Activated T-helper 1 cell treated with Interleukin-2 at 50 U/mL for 16 hours (primary cell): Measurements from ENCODE around the gene EEIG1.

ENCODE experiments used
- DNase-seq: peaks from one replicate; pipeline ENCODE4 v3.0.0-alpha.2; 2020; ENCODE audit warnings: low read depth

Gene EEIG1

DNA sequence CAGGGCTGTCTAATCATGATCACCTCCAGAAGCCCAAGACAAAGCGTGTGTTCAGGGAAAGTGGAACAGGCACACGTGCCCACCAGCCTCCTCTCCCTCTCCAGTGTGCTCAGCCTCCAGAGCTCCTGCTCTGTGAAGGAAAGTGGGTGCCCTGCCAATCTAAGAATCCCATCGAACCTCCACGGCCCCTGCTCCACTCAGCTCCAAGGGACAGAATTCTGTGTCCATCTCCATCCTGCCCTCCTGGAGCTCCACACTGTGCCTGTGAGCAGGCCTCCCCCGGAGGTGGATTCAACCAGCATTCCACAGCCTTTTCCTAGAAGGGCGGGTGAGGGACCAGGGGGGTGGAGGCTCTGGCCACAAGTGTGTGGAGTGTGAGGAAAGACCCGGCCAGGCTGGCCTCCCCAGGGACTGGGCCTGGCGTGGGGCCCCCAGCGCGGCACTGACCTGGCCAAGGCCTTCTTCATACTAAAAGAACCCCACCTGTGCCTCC, 6.0 kb downstream of the EEIG1 start:
- no peak for DNase-seq

DNA sequence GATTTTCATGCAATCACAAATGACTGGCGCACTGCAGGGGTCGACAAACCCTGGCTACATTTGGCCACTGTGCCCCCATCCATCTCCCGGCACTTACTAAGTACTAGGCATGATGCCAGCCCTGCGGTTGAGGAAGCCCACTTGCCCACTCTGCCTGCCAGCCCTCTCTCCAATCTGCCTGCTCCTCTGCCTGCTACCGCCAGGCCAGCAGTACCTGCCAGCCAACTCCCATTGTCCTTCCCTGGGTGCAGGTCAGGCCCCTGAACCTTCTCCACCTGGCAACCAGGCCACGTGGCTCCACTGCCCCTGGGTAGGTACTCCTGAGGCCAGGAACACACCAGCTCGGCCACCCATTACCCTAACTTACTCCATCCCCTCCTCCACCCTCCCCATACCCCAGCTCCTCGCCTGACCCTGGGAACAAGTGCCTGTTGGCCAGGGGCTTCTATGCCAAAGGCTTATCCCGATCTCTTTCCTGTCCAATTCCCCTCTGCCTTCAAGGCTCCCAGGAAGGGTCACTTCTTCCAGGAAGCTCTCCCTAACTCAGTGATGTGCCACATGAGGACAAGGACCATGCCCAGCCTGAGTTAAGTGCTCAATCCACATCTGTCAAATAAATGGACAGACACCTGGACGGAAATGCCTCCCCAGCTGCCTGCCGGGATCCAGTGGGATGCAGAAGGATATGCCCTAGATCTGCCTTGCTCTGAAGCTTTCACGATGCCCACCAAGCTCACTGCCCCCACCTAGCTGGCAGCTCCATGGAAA, 6.6 kb downstream of the EEIG1 start:
- DNase-seq, result no peak

DNA sequence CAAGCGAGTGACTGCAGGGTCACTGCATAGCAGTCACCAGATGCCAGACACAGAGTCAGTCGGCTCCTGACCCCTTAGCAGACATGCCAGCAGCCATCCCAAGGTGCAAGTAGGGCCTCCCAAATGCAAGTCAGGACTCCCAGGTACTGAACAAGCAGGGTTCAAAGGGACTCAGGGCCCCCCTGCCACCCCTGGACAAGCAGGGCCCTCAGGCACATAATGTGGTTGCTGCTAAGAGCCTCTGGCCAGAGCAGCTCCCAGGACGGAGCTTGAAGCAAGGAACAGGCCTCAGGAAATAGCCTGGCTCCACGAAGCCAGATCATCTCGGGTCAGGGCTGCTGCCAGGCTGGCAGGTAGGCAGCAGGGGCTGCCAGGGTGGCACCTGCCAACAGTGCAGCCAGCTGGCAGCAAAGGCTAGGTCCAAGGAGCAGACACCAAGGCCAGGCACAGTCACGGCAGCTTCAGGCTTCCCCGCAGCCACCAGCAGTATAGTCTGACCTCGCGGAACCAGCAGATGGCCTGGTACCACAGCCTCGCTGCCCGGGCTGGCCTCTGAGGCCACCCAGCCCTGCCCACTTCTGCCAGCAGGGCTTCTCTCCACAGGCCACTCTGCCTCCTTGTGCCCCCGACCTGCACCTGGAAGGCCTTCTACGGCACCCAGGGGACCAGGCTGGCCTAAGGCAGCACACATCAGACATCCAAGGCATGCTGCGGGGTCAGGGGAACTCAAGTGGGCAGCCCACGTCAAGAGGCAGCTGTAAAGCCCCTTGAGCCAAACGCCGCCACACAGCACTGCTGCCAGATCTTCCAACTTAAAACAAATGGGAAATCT, 7.4 kb downstream of the EEIG1 start:
- no peak for DNase-seq

DNA sequence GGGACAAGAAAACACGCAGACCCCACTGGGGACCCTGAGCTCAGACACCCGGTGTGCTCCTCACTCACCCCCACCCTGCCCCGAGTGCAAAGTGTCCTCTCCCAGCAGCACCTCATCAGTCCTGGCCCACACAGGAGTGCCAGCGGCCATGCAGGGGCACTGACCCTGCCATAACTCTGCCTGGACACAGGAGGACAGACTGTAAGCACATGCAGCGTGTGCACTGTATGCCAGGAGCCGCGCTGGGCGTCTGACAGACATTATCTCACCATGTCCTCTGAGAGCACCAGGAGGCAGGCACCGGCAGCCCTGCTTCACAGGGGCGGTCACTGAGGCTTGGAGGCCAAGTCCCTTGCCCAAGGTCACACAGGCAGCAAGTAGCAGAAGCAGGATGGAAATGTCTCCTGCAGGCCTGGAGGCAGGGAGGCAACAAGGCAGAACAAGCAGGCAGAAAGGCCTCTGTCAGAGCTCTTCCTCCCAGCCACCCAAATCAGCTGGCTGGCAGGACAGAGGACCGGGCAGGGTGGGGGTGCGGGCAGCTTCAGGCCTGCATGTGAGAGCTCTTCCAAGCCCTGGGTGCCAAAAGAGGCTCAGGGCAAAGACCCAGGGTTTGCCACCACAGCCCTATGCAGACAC, 8.4 kb downstream of the EEIG1 start:
- no peak for DNase-seq

DNA sequence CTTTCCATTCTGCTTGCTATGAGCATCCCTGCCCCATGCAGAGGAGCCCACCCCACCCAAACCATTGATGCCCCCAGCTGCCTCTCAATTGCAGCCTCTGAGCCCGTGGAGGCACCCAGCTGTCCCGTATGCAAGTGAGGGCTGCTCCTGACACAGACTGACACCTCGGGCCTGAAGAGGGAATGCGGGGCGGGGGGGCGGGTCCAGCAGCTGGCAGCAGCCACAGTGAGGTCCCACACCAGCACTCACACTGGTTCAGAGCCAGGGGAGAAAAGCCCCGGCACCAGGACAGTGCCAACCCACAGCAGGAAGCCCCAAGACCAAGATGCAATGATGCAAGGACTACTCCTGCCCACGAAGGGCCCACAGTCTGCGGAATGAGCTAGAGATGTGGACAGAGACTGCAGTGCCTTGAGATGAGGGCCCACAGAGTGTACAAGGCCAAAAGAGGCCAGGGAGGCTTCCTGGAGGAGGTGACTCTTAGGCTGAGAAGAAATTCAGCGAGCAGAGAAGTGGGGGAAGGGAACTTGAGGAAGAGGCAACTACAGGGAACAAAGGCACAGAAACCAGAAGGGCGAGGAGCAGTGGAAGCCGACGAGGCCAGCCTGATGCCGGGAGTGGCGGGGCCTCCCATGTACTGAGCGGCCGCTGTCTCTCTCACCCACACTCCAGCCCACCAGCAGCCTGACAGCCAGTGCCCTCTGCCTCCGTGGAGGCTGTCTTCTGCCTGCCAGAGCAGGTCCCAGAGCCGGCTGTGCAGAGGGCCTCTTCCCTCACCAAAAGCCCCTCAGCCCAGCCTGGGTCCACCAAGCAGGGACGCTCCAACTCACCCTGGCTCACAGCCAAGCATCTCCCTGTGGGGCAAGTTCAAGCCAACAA, 9.2 kb downstream of the EEIG1 start:
- no peak for DNase-seq

DNA sequence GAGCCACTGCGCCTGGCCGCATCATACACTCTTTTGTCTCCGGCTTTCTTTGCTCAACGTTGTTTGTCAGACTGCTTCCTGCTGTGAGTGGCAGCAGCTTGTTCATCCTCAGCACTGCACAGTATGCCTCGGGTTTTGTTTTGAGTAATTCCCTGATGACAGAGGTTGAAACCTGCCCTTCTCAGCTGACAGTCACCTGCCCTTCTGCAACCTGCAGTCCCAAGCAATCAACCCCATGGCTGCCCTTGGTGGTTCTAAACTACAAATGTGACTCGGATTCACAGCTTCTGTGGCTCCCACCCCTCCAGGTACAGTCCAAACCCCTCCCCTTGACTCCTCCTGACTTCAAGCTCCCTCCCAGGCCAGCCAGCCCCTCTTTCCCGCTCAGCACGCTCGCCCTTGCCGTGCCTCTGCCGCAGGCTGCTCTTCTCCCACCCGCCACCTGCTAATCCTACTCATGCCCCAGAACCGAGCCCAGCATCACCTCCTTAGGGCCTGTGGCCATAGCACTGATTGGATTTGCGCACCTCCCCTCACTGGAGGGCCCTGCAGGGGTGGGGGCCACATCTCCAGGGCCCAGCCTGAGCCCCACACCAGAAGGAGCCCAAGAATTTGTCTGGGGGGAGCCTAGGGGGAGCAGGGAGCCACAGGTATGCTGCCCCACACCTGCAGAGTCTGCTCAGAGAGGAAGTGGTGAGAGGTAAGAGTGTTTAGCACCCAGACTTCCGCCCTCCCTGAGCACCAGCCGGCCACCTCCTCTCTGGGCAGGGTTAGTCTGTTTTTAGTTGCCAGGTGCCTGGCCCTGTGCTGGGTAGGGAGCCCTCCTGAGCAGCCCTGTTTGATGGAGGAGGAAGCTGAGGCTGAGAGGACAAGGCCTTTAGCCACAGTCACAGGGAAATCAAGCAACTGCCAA, 10.1 kb downstream of the EEIG1 start:
- DNase-seq, result peak; percentile 53

DNA sequence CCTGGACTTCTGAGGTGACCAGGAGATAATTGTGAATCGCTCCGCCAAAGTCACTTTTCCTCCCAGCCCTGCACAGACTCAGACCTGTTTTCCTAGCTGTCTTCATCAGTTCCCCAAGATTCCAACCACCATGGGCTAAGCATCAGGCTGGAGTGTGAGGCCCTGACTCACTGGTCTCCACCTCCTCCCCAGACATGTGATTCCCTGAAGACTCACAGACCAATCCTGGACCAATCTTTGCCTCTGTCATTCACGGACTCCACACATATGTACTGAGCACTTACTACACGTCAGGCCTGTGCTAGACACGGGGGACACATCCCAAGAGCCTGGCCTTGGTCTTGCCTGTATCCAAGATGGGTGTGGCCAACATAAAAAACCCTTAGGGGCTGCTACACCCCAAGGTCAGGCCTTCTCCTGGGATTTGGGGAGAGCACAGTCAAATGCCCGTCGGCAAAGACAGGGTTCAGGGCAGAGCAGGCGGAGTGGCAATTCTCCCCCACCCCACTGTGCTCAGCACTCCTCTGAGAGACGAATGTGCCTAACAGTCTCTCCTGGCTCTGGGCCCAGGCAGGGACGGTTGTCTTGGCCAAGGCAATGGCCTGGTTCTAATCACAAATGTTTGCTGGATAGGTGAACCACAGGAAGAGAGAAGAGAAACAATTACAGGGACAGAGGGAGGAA, 11.9 kb downstream of the EEIG1 start:
- DNase-seq, result no peak

DNA sequence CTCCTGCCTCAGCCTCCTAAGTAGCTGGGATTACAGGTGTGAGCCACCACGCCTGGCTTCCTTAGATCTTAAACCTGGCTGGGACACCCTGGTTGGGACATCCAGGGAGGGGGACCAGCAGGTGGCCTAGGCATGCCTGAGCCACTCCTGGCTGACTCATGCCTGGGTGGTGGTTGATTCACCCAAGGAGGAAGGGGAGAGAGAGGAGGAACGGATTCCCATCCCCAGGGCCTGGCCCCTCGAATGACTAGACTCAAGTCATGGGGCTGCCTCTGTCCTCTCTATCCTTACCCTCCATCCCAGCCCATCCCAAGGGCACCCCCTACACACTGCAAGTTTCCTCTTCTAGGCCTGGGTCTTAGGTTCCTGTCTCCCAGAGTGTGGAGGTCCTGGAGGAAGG, 12.7 kb downstream of the EEIG1 start:
- DNase-seq, result no peak

DNA sequence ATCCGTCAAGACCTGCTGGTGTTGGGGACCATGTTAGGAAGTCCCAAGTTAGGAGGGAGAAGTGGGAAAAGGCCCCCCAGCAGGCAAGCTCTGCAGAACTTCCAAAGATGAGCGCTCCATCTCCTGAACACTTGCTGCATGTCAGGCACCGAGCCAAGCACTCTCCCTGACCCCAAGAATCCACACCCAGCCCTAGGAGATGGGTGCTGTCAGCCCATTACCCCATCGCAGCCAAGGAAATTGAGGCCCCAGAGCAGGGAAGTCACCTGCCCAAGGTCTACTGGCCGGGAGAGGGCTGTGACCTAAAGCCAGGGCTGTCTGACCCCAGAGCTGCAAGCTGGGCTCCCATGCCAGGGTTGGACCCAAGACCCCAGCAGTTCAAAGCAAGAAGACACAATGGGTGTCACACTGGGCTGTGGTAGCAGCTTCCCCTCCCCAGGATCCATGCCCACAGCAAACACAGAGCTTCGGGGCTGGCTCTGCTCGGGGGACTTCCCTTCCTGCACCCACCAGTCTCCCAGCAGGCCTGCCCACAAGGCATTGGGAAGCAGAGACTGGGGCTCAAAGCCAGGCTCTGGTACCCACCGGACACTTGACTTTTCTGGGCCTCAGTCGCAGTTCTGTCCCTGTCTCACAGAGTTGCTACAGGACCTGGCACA, 13.5 kb downstream of the EEIG1 start:
- DNase-seq, result no peak

DNA sequence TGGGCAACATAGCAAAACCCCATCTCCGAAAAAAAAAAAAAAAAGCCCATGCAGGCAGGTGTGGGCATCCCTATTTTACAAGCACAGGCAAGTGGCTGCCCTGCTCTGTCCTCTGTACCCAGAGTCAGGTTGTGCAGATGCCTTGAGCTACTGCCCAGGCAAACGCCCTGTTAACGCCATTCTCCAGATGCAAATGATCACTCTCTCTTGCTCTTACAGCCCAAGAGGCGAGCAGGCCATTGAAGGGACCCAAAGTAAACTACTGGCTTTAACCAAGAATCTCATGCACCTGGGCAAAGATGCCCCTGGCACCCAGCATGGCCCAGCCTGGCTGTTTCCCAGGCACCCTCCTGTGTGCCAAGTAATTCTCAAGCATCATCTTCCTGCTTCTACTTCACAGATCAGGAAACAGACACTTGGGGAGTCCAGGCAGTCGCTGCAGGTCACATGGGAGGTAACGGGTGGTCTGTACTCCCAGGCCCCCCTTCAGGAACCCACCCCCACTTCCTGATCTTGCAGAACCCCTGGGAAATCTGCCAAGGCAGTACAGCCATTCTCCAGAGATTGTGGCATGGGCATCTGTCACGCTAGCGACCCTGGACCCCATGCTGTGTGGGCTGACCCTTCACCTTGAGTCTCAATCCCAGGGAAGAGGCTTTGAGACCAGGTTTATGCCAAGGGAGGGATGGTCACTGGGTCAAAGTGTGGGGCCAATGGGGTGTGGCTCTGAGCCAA, 14.2 kb downstream of the EEIG1 start:
- no peak for DNase-seq

DNA sequence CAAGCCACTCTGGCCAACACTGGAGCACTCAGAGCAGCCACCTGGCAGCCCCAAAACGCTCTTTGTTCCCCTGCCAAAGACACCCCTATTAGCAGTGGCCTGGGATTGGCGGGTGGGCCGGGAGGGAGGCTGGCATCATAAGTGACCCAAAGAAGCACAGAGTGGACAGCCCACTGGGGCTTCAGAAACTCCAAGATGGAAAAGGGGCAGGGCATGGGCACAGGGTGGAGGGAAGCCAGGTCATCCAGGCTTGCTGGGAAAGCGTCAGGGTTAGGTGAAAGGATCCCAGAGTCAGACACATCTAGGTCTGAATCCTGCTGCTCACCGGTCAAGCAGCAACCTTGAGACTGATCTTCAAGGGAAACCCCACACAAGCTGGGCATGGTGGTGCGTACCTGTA, 14.8 kb downstream of the EEIG1 start:
- DNase-seq, result no peak

DNA sequence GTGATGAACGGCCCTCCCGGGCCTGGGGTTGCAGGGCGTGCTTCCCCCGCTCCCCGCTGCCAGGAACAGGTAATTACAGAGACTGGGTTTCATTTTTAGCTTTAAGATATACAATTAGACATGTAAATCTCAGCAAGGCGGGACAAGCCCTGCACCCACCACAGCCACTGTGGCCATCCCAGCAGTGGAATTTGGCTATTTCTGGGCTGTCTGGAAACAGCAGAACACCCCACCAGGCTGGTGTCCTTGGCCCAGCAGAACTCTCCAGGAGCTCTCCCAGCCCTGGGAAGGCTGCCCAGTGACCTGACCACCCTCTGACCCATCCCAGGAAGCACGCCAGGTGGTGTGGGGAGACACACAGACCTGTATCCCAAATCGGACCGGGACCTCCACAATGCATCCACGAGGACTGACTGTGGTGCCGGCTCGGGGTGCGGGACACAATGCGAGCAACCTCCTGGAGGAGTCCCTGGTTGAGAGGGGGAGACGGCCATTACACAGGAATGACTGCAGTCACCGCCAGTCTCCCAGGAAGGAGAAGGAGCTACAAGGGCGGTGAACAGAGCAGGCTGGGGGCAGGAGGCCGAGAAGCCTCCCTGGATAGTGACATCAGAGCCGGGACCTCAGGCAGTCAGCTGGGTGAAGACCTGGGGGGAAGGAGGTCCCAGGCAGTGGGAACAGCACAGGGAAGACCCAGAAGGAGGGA, 17.3 kb downstream of the EEIG1 start:
- DNase-seq, result no peak

DNA sequence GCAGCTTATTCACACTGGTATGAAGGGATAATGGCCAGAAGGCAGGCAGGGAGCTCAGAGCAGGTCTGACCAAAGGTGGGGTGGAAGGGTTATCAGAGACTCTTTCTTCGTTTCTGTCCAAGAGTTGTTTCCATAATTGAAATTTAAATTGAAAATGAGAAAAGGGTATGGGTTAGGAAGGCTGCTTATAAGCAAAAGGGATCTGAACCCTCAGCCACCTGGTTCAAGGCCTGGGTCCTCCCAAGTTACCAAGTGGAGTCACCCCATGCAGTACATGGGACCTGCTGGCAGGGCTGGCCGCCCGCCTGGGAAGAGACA, 17.8 kb downstream of the EEIG1 start:
- DNase-seq, result no peak

DNA sequence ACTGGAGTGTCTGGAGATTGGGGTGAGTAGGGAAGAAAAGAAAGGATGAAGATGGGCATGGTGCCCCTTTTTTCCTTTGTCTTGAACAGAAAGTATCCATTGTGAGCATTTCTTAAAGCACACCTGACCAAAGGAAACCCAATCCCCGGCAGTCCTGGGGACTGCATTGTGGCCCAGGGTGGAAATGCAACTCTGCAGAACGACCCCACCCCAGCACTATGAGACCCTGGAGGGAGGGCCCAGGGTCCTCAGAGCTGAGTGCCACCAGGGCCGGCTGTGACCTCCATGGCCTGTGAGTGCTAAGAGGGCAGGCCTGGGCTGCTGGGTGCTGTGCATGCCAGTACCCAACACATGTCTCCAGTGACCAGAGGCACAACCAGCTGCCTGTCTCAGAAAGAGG, 18.5 kb downstream of the EEIG1 start:
- no peak for DNase-seq

DNA sequence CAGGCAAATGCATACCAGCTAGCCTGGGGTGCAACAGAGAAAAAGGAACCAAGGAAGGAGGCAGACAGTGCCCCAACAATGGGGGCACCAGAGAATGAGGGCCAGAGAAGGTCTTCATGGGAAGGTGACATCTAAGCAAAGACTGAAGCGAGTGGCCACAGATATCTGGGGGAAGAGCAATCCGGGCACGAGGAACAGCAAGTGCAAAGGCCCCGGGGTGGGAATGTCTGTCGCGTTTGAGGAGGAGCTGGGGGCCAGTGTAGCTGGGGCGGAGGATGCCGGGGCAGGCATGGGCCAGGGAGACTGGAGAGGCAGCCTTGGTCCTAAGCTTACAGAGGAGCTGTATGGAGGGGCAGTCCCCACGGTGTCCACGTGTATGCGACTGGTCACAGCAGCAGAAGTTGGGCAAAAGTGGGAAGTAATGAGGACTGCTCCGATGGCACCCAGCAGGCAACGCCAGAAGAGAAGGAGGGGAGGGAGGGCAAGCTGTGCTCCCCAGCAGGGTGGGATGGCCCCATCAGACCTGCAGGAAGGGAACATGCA, 19.1 kb downstream of the EEIG1 start:
- no peak for DNase-seq

DNA sequence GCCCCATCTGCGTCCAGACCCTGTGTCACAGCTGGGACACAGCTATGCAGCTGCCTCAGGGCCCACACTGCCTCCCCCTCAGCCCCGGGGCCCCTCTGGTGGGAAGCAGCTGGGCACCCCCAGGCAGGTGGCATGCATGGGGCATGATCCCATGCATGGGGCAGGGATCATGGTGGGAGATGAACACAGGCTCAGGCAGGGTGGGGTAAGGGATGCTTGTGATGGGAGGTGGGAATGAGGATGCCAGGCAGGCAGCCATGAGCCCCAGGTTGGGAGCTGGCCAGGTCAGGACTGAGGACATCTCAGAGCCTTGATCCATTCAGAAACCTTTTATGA, 19.7 kb downstream of the EEIG1 start:
- no peak for DNase-seq

DNA sequence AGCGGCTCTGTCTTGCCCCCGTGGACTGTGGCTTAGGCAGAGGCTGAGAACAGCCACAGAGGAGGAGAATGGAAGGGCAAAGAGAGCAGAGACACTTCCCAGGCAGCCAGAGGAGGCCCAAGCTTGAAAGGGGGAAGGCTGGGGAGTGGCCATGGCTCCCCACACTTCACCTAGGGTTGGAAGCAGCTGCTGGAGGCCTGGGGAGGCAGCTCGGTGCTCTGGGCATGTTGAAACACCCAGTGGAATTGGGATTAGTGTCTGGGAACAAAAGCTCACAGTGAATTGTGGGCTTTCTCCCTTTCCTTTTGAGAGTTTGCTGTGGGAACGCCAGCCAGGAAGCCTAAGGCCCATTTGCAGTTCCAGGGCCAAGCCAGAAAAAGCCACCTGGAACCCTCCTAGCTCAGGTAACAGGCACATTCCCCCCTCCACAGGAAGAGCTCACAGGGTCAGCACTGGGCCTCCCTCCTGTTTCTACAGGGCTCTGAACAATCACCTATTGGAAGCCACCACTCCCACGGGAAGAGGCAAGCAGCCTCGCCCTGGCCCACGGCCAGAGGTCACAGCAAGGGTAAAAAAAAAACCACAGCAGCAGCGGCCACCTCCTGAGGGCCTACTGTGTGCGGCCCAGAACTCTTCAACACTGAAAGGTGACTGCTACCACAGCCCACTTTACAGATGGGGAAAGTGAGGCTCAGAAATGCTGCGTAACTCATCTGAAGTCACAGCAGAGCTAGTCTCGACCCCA, 20.2 kb downstream of the EEIG1 start:
- no peak for DNase-seq
